HL-60 (cell line): Measurements from ENCODE around the gene TUBB3.

Experiments
- DNase-seq, 2 experiments: peaks; one replicate each; pipeline ENCODE4 v3.0.0-alpha.2; 2010 to 2020; ENCODE audit warnings: low read depth in 1 of 2, low spot score in 1 of 2
- H3K27ac ChIP-seq: fragments of 250-450 bp; sonication (Bioruptor Pico); replicated peaks from 2 replicates; pipeline ENCODE4 v1.5.1; 2020; ENCODE audit warnings: mild to moderate bottlenecking, moderate library complexity
- H3K27me3 ChIP-seq: fragments of 250-450 bp; sonication (Bioruptor Pico); 2 replicates; pipeline ENCODE4 v1.5.1; 2021; ENCODE audit warnings: mild to moderate bottlenecking, moderate library complexity; ENCODE audit not compliant: insufficient read depth, poor library complexity, severe bottlenecking
- H3K4me3 ChIP-seq: replicated peaks from 2 replicates; pipeline ENCODE4 v1.5.1; 2011; ENCODE audit warnings: mild to moderate bottlenecking, control low read depth, low read length; ENCODE audit not compliant: insufficient read depth
- GABPA ChIP-seq: IDR thresholded peaks from 2 replicates; pipeline ENCODE4 v1.6.1; 2012; ENCODE audit warnings: low read depth
- POLR2AphosphoS5 ChIP-seq: IDR thresholded peaks from 2 replicates; pipeline ENCODE4 v1.6.1; 2012; ENCODE audit warnings: low read depth
- SPI1 ChIP-seq: IDR thresholded peaks from 2 replicates; pipeline ENCODE4 v1.6.1; 2012; ENCODE audit warnings: low read depth, mild to moderate bottlenecking, borderline replicate concordance
- TF ChIP-seq, protein P1 (sequence below): IDR thresholded peaks from 2 replicates; pipeline ENCODE4 v1.6.1; 2012; ENCODE audit warnings: low read depth; ENCODE audit not compliant: insufficient replicate concordance
- TF ChIP-seq, protein P2 (sequence below): IDR thresholded peaks from one replicate; pipeline ENCODE4 v1.5.1; 2011; ENCODE audit warnings: low read length, control low read depth, inconsistent platforms; ENCODE audit not compliant: insufficient read depth

TUBB3 gene

DNA sequence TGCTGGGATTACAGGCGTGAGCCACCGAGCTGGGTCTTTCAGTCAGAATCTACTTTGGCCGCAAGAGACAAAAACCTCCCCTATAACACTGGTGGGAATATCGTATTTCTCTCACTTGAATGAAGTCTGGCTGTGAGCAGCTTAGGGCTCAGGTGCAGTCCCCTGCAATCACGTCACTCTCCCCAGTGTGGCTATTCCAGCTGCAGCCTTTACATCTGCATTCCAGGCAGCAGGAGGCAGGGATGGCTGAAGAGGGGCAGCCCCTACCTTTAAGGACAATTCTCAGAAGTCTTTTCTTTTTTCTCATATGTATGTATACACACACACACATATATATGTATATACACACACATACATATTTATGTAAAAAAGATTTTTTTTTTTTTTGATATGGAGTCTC is 28.4 kb downstream of the TUBB3 start:
- no peak overlapping the region for H3K27ac ChIP-seq
- DNase-seq: no peak
- TF ChIP-seq GABPA (no peak), POLR2AphosphoS5 (no peak), SPI1 (no peak)
- TF ChIP-seq, protein P1, sequence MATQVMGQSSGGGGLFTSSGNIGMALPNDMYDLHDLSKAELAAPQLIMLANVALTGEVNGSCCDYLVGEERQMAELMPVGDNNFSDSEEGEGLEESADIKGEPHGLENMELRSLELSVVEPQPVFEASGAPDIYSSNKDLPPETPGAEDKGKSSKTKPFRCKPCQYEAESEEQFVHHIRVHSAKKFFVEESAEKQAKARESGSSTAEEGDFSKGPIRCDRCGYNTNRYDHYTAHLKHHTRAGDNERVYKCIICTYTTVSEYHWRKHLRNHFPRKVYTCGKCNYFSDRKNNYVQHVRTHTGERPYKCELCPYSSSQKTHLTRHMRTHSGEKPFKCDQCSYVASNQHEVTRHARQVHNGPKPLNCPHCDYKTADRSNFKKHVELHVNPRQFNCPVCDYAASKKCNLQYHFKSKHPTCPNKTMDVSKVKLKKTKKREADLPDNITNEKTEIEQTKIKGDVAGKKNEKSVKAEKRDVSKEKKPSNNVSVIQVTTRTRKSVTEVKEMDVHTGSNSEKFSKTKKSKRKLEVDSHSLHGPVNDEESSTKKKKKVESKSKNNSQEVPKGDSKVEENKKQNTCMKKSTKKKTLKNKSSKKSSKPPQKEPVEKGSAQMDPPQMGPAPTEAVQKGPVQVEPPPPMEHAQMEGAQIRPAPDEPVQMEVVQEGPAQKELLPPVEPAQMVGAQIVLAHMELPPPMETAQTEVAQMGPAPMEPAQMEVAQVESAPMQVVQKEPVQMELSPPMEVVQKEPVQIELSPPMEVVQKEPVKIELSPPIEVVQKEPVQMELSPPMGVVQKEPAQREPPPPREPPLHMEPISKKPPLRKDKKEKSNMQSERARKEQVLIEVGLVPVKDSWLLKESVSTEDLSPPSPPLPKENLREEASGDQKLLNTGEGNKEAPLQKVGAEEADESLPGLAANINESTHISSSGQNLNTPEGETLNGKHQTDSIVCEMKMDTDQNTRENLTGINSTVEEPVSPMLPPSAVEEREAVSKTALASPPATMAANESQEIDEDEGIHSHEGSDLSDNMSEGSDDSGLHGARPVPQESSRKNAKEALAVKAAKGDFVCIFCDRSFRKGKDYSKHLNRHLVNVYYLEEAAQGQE: no peak
- TF ChIP-seq, protein P2, sequence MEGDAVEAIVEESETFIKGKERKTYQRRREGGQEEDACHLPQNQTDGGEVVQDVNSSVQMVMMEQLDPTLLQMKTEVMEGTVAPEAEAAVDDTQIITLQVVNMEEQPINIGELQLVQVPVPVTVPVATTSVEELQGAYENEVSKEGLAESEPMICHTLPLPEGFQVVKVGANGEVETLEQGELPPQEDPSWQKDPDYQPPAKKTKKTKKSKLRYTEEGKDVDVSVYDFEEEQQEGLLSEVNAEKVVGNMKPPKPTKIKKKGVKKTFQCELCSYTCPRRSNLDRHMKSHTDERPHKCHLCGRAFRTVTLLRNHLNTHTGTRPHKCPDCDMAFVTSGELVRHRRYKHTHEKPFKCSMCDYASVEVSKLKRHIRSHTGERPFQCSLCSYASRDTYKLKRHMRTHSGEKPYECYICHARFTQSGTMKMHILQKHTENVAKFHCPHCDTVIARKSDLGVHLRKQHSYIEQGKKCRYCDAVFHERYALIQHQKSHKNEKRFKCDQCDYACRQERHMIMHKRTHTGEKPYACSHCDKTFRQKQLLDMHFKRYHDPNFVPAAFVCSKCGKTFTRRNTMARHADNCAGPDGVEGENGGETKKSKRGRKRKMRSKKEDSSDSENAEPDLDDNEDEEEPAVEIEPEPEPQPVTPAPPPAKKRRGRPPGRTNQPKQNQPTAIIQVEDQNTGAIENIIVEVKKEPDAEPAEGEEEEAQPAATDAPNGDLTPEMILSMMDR: no peak

DNA sequence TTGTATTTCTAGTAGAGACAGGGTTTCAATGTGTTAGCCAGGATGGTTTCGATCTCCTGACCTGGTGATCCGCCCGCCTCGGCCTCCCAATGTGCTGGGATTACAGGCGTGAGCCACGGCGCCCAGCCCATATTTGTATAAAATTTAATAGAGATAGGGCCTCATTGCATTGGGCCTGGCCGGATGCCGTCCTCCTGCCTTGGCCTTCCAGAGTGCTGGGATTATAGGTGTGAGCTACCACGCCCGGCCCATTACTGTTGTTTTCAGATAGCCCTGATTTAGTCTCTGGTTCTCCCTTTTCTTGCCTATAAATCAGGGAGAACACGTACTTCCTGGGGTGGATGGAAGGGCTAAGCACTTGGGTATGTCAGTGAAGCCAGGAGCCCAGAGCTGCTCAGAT is 28.9 kb downstream of the TUBB3 start:
- no peak for DNase-seq
- H3K4me3 ChIP-seq: no peak overlapping the region
- no peaks in the 10 kb centered on the region for H3K27me3 ChIP-seq
- no peak for TF ChIP-seq SPI1
- TF ChIP-seq, protein P1: no peak
- TF ChIP-seq, protein P2: no peak
- TF ChIP-seq POLR2AphosphoS5: no peak
- no peak for TF ChIP-seq GABPA
- no peak overlapping the region for H3K27ac ChIP-seq

More for the DNA sequence above, 28.4 kb downstream of the TUBB3 start:
- no peaks in the 10 kb centered on the region for H3K27me3 ChIP-seq
- H3K4me3 ChIP-seq: no peak overlapping the region

DNA sequence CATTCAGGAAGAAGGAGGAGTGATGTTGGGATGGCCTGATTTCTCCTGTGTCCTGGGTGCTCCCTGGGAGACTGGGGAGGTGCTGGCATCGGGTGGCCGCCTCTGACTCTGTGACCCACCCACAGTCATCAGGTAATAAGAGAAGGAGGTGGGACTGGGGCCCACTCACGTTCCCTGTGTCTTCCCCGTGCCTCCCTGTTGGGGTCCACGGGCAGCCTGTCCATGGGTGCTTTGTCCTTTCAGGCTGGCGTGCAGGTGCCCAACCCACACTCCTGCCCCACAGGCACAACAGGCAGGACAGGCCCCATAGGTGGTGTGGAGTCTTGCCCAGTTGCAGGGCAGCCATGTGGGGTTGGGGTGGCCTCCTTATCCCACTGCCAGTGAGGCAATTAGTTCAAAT is 29.4 kb downstream of the TUBB3 start:
- no peak for DNase-seq
- Histone ChIP-seq H3K27me3 (no peaks in the 10 kb centered on the region), H3K4me3 (no peak overlapping the region), H3K27ac (no peak overlapping the region)
- no peak for TF ChIP-seq POLR2AphosphoS5
- TF ChIP-seq, protein P1: no peak
- TF ChIP-seq SPI1: no peak
- TF ChIP-seq, protein P2: no peak
- no peak for TF ChIP-seq GABPA
